GM12875 (cell line): ENCODE measurements around the gene POSTN.

Experiments used
- H3K4me3 ChIP-seq: one replicate; pipeline ENCODE4 v1.5.1; 2011; ENCODE audit warnings: low read depth, low read length, control low read depth
- TF ChIP-seq, protein P1 (sequence below): IDR thresholded peaks from 2 replicates; pipeline ENCODE4 v1.5.1; 2011; ENCODE audit warnings: low read depth, mild to moderate bottlenecking, control low read depth, inconsistent platforms, low read length, moderate library complexity, borderline replicate concordance; ENCODE audit not compliant: insufficient read depth

Gene POSTN, protein sequence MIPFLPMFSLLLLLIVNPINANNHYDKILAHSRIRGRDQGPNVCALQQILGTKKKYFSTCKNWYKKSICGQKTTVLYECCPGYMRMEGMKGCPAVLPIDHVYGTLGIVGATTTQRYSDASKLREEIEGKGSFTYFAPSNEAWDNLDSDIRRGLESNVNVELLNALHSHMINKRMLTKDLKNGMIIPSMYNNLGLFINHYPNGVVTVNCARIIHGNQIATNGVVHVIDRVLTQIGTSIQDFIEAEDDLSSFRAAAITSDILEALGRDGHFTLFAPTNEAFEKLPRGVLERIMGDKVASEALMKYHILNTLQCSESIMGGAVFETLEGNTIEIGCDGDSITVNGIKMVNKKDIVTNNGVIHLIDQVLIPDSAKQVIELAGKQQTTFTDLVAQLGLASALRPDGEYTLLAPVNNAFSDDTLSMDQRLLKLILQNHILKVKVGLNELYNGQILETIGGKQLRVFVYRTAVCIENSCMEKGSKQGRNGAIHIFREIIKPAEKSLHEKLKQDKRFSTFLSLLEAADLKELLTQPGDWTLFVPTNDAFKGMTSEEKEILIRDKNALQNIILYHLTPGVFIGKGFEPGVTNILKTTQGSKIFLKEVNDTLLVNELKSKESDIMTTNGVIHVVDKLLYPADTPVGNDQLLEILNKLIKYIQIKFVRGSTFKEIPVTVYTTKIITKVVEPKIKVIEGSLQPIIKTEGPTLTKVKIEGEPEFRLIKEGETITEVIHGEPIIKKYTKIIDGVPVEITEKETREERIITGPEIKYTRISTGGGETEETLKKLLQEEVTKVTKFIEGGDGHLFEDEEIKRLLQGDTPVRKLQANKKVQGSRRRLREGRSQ

DNA sequence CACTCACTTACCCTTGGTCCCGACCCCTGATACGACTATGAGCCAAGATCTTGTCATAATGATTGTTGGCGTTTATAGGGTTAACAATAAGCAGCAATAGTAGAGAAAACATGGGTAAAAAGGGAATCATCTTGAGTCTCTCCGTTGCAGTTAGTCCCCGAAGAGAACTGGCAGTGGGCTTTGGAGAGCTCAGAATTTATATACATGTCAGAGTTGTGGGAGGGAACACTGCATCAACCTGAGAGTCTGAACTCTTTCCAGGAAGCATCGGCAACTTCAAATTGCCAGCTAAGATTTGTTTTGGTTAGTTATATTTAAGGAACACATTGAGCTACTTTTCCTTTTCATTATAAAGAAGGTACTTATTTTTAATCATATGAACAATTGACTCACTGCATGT, at the start of gene POSTN:
TSS of gene POSTN (minus strand) at position 172 of the 400 bp plus-strand sequence. CDS start at position 130, 42 bp downstream.
- no peak within 1 kb of the TSS for H3K4me3 ChIP-seq
- TF ChIP-seq, protein P1, sequence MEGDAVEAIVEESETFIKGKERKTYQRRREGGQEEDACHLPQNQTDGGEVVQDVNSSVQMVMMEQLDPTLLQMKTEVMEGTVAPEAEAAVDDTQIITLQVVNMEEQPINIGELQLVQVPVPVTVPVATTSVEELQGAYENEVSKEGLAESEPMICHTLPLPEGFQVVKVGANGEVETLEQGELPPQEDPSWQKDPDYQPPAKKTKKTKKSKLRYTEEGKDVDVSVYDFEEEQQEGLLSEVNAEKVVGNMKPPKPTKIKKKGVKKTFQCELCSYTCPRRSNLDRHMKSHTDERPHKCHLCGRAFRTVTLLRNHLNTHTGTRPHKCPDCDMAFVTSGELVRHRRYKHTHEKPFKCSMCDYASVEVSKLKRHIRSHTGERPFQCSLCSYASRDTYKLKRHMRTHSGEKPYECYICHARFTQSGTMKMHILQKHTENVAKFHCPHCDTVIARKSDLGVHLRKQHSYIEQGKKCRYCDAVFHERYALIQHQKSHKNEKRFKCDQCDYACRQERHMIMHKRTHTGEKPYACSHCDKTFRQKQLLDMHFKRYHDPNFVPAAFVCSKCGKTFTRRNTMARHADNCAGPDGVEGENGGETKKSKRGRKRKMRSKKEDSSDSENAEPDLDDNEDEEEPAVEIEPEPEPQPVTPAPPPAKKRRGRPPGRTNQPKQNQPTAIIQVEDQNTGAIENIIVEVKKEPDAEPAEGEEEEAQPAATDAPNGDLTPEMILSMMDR = no peak

DNA sequence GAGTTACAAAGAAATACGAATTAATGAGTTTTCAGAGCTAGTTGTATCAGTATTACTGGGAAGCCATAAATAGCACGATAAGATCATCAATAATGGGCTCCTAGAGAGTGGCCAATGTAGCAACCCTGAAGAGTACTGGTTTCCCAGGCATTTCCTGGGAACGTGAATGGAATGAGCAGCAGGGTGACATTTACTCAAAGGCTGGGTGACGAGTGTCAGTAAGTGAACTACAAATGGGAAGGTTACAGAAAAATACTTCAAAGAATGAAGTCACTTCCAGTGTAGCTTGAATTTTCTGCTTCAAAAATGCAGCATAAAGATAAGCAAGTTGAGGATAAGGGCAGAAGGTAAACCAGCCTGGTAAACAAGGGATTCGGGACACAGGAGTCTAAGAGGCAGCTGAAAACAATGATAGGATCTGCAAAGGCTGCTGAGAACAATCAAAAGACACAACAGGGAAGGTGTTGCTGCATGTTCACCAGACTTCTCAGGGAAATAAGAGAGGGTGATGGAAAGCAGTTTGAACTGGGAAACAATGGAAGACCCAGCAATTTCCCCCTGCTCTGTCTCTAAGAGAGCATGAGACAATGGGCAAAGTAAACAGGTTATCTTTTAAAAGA, 48.6 kb upstream of the POSTN start:
- no peak overlapping the region for H3K4me3 ChIP-seq
- TF ChIP-seq, protein P1 = no peak

DNA sequence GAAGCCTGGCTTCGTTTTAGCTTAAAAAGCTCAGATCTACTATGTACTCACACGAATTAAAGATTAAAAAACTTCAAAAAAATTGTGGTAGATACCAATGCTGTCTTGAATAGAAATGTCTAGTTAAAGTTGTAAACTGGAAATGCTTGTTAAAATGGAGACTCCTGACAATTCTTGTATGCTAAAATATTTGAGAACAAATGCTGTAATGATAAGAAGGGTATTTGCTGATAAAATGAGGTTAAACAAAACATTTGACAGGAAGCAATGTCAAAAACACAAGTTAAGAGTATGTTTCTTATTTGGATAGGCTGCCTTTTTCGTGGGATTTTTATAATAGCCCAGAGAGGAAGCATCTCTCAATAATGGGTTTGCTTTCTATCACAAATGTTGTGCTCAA, 48.0 kb upstream of the POSTN start:
- H3K4me3 ChIP-seq = no peak overlapping the region
- TF ChIP-seq, protein P1 = no peak

DNA sequence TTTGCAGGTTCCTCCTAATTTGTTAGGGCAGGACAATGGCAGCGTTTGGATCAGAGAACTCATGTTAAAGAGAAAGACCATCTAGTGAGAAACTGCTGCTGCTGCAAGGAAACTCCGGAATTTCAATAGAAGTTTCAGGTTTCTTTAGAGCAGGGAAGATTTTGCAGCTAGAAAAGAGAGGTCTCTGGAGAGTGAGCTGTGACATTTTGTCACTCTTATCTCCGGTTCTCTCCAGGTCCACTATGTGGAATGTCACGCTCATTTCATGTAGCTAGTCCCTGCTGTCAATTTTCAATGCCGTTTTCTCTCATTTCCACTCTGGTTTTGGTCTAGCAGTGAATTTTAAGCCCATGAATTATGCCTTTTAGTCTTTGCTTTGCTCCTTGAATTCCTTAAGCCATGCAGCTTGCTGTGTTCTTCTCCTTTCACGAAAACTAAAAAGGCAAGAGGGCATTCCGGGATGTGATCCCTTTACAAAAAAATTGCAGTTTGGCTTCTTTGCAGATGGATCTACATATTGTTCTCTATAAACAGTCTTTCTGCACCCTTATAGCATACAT, 46.7 kb upstream of the POSTN start:
- TF ChIP-seq, protein P1 = no peak
- H3K4me3 ChIP-seq = no peak overlapping the region

DNA sequence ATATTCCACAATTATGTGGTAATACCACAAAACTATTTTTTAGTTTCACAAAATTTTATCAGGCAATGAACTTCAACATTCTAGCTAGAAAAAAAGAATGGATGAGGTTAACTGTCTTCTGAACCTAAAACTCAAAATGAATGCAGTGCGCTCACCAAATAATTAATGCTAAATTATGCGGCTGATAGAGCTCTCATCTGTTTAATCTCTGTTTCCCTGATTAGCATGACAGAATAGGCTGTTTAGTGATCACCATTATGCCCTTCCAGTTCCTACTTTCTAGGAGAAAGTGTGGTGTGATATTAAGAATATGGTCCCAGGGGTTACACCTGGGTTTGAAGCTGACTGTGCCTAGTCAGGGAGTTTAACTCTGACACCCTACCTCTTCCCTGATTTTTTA, 42.8 kb upstream of the POSTN start:
- TF ChIP-seq, protein P1 = no peak
- H3K4me3 ChIP-seq = no peak overlapping the region

DNA sequence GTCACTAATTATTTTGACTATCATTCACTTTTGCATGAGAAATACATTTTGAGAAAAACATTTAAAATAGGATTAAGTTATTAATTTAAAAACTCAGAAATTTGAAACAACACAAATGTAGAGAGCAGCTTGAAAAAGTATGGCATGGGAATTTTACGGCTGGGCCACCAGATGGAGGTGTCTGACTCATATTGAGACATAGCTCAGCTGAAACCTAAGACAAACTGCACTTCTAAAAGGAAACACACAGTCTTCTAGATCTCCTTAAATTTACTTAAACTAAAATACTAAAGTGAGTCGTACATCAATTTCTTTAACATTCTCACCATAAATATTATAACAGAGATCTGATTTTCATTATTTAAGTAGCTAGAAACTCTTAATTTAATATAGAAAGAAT, 41.9 kb upstream of the POSTN start:
- TF ChIP-seq, protein P1 = no peak

More for the DNA sequence above, 41.9 kb upstream of the POSTN start:
- H3K4me3 ChIP-seq = no peak overlapping the region
